GM21576 (cell line): ENCODE measurements around the gene TPBG.
"Not testable (repeated sequence)": the region's sequence is repeated elsewhere in the genome, so short reads cannot be mapped to it uniquely, and the experiment has no call there.

Experiments
- ATAC-seq: cut with Tn5 transposase; IDR thresholded peaks from one replicate; pipeline ENCODE4 v1.9.1; 2021; ENCODE audit warnings: mild to moderate bottlenecking, moderate library complexity; ENCODE audit not compliant: unreplicated experiment

Gene TPBG

DNA sequence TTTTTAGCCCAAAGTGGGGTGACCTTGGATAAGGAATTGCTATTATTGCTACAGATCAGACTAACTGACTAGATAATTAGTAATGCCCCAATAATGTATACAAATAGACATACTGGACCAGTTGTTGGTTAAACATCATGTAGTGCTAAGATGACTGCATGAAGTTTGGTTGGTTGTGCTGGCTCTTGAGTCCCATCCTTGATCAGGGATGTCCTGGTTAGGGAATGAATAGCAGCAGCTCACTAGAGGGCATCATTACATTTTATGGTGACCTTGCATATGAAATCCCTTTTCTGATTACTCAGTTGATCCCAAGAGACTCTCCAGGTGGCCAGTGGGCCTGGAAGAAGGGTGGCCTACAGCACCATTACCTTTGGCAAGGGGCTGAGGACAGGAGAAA is 10.9 kb downstream of the TPBG start:
- no peak for ATAC-seq

- ATAC-seq: no peak
Measured at GRCh38 chr6:82376636-82377035, 13.0 kb downstream of the TPBG start.

DNA sequence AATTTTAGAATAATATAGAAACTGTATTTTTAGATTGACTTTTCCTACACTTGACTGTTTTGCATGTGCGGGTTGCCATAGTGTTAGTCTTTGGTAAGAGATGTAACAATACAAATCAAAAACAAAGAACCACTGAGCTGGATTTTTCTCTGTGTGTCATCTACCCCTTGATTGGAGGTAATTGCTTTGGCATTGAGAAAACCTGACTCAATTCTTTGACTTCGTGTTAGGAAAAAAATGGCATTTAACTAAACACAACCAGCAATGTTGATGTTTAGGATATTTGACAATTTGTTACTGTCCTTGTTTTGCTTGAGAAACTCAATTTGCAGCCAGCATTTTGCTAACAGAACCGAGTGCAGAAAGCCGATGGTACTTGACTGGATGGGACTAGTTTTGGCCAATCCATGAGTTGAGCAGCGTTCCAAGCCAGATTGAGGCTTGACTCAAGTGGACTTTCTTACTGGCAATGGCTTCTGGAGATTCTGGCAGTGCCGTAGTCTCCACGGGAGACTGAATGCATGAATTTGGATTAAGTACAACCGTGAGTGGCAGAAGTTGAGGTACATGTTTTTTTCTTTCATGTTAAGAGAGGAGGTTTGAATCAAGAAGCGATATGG is 17.1 kb downstream of the TPBG start:
- ATAC-seq: no peak

GRCh38 chr6:82381278-82381677 is 17.7 kb downstream of the TPBG start:
- ATAC-seq: peak; percentile 75

DNA sequence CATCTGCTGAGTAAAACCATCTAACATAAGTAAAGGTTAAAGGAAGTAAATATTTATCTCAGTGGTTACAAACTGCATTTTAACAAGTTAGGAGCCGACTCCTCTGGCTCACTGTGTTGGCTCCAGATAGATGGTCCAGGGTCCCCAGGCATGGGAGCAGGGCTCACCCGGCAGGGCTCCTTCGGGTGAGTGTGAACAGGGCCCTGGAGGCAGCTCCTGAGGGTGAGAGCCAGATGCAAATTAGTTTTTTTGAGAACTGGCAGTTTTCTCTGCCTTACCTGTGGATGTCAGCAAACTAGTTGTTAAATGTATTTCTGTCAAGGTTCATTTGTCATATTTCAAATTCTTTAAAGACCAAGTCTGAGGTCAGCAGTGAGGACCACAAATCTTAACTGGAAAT is 21.5 kb downstream of the TPBG start:
- ATAC-seq: no peak

DNA sequence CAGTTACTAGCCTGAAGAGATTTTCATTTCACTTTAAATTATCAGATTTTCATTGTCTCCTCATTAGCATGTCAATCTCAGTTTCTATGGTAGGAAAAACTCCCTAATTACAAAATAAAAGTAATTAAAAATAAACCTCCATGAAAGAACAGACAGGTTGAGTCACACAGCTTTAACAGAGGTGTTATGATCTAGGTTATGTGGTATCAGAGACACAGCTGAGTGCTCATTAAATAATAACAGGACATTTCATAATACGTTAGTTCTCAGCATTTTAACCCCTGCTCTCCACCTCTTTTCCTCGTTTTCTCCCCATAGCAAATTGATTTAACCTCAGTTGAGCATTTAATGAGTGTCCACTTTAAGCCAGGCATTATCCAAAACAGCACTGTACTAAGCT is 21.9 kb downstream of the TPBG start:
- ATAC-seq: no peak

GRCh38 chr6:82385961-82386360 is 22.3 kb downstream of the TPBG start:
- ATAC-seq: no peak

DNA sequence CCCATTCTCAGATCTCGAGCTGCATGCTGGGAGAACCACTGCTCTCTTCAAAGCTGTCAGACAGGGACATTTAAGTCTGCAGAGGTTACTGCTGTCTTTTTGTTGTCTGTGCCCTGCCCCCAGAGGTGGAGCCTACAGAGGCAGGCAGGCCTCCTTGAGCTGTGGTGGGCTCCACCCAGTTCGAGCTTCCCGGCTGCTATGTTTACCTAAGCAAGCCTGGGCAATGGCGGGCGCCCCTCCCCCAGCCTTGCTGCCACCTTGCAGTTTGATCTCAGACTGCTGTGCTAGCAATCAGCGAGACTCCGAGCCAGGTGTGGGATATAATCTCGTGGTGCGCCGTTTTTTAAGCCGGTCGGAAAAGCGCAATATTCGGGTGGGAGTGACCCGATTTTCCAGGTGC is 31.2 kb downstream of the TPBG start:
- not testable (repeated sequence) for ATAC-seq

GRCh38 chr6:82396964-82397751 is 33.5 kb downstream of the TPBG start:
- ATAC-seq: no peak

DNA sequence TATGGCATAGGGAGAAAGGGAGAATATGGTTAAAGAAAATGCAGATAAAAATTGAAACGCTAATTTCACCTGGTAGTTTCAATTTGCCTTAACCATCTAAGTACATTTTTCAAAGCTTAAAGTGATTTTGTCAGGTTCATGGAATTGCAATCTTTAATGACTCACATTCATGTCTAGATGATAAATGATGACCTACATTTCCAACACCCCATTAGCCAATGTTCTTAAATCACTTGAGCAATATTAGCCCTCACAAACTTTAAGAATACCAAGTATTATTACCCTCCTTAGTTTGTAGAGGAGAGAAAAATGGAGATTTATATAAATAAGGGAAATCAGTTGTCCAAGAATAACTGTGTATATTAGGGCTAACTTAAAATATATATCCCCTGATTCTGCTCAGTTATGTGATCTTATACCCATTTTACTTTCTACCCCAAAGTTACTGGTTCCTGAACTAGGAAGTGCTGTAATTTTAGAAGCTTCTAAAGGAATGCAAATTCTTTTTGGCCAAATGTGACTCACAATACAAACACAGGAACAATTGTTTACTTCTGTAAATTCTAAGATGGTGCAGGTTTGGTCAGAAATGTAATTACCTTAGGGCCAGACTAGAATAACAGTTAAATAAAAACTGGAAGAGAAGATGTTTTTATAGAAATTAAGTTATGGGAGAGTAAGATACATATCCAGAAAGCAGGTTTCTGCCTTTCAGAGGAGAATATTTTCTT is 34.5 kb downstream of the TPBG start:
- ATAC-seq: no peak

DNA sequence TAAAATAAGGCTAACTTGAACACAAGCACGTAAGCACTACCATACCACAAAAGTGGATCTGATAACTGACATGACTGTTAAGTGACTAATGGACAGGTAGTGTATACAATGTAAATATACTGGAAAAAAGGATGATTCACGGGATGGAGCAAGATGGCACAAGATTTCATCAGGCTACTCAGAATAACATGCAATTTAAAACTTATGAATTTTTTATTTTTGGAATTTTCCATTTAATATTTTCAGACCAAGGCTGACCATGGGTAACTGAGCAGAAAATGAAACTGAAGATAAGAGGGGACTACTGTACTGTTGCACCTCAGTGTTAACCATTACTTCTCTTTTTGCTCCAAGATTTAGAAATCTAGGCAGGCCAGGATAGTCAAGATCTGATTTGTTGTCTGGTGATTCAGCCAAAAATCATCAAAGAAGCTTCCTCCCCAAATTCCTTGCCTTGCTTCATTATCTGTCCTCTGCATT is 45.4 kb downstream of the TPBG start:
- peak; percentile 69 for ATAC-seq

- ATAC-seq: no peak
Measured at GRCh38 chr6:82410151-82410648, 46.6 kb downstream of the TPBG start.

GRCh38 chr6:82413868-82414267 is 50.3 kb downstream of the TPBG start:
- ATAC-seq: no peak

DNA sequence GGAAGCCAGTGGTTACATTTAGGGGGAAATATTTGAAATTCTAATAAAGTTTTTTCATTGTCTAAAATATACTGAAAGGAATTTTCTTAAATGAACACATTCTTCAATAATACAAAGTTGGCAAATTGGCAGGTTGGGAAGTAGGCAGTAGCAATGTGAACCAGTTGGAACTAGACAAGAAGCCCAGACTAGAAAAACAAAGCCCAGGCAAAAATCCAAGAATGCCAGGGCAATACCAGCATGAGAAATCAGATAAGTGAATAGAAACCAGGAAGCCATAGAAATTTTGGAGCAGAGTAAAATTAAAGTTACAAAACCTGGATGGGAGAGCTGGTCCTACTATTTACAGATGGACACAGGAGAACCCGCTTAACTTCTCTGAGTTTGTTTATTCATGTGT is 52.2 kb downstream of the TPBG start:
- ATAC-seq: no peak

- no peak for ATAC-seq
Measured at GRCh38 chr6:82416346-82416745, 52.7 kb downstream of the TPBG start.
